Measurements from ENCODE around the gene SIN3A. TPM values are rescaled to one million over a fixed set of nuclear protein-coding genes. Genes with fewer than 3 reads are reported as not detected.

The SIN3A gene
- total and polyA plus RNA-seq, 2 of the 8 experiments (the other 6 are each of a cell fraction or from before 2014, with no cell fraction given): 69.5 to 109 TPM

DNA sequence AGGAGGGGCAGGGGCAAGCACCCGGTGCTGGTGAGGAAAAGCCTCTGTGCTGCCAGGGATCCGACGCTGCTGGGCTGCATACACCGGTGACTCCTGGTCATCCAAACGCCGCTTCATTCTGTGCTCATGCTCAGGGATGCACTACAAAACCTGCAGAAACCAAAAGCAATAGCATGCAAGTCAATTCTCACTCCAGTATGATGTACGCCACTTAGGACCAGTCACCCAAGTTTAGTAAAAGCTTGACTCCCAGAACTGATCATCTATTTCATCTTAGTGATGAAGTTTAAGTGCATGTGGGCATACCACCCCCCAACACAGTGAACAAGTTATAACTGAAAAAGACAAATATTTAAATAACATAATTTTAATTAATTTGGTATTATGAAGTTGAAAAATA lies 21.2 kb downstream of the SIN3A start:
- no peak overlapping the region for H3K23ac ChIP-seq (ENCODE audit: insufficient read length)
- no peak overlapping the region for H3K4me3 ChIP-seq (ENCODE audit: extremely low read depth in 1 of 4, insufficient read depth in 2 of 4, low read depth in 3 of 4, low read length in 4 of 4)
- H4K91ac ChIP-seq (replicated peaks; ENCODE audit: insufficient read length, low read length): no peak overlapping the region
- H3K9me3 ChIP-seq (ENCODE audit: insufficient read depth in 2 of 2, low read depth in 1 of 2, low read length in 1 of 2): no peaks in the 10 kb centered on the region
- ChIA-PET CTCF (ENCODE audit: partially characterized antibody) (no interaction called here), POLR2A (ENCODE audit: partially characterized antibody) (interaction anchor here (1.4 kb wide), 1 partner anchor 15 kb away, joined by 3 read pairs; no protein-coding TSS in a partner anchor)
- no peak overlapping the region for H2BK12ac ChIP-seq (ENCODE audit: low read depth, low read length)
- H3K27me3 ChIP-seq (replicated peaks in 1 of 4; ENCODE audit: control insufficient read depth in 3 of 4, extremely low read depth in 1 of 4, insufficient read depth in 3 of 4, low read length in 3 of 4): no peaks in the 10 kb centered on the region
- TF ChIP-seq HDAC6 (IDR thresholded peaks at IDR 0.05; ENCODE audit: low read depth, low read length) (no peak), MAFK (IDR thresholded peaks at IDR 0.05; ENCODE audit: low read depth, low read length) (no peak), RXRA (IDR thresholded peaks at IDR 0.05; ENCODE audit: insufficient read depth, low read depth, low read length) (no peak), BCL11A (IDR thresholded peaks at IDR 0.05; ENCODE audit: low read depth in 2 of 2, low read length in 2 of 2) (no peak), RAD21 (IDR thresholded peaks at IDR 0.05 in 1 of 2, conservative IDR thresholded peaks at IDR 0.05 in 1 of 2; ENCODE audit: low read depth in 2 of 2, low read length in 2 of 2) (no peak), CBX5 (IDR thresholded peaks at IDR 0.05; ENCODE audit: low read depth, low read length) (no peak), GTF2F1 (IDR thresholded peaks at IDR 0.05; ENCODE audit: borderline replicate concordance, low read depth, low read length) (no peak), EZH2 (IDR thresholded peaks at IDR 0.05; ENCODE audit: low read depth, low read length, severe bottlenecking) (no peak), TAF7 (optimal IDR thresholded peaks at IDR 0.05; ENCODE audit: borderline replicate concordance, low read depth, low read length) (no peak), ASH2L (IDR thresholded peaks at IDR 0.05; ENCODE audit: low read length) (no peak)
- no peaks in the 10 kb centered on the region for H3K4me1 ChIP-seq (replicated peaks in 1 of 4; ENCODE audit: control insufficient read depth in 3 of 4, insufficient read depth in 4 of 4, low read length in 3 of 4)
- peaks cover 17 to 35% (median 21%) of the 10 kb centered on the region in 4 experiments for H3K36me3 ChIP-seq (ENCODE audit: control insufficient read depth in 2 of 4, insufficient read depth in 4 of 4, low read length in 3 of 4)
- no peak overlapping the region for H3K14ac ChIP-seq (ENCODE audit: insufficient read length)
- H3K4me2 ChIP-seq (ENCODE audit: insufficient read depth in 1 of 2, low read depth in 2 of 2, low read length in 2 of 2): no peak overlapping the region
- FAIRE-seq: no peak
- peaks cover 2% of the 10 kb centered on the region; the same call in 1 of the 2 replicates for H3K79me1 ChIP-seq (ENCODE audit: low read depth, low read length)
- no peak overlapping the region for H4K5ac ChIP-seq (ENCODE audit: insufficient read length, low read depth, low read length)
- H4K20me1 ChIP-seq (replicated peaks in 1 of 2; ENCODE audit: control insufficient read depth in 1 of 2, insufficient read depth in 2 of 2, low read length in 2 of 2): peaks cover 3 to 8% of the 10 kb centered on the region in 2 experiments
- no peak overlapping the region for H3K18ac ChIP-seq (ENCODE audit: extremely low read depth, low read length)
- H2AK5ac ChIP-seq (ENCODE audit: low read depth, low read length): no peak overlapping the region
- H3K56ac ChIP-seq (replicated peaks; ENCODE audit: insufficient read length, low read depth, low read length): no peak overlapping the region
- H3K79me2 ChIP-seq (ENCODE audit: control insufficient read depth in 1 of 2, insufficient read depth in 2 of 2, low read length in 2 of 2): peaks cover 0 to 73% of the 10 kb centered on the region in 2 experiments; a peak in 2 of 4 replicates
- H2BK120ac ChIP-seq (replicated peaks; ENCODE audit: low read depth, low read length): no peak overlapping the region
- H2BK15ac ChIP-seq (ENCODE audit: low read length): no peak overlapping the region
- H3K27ac ChIP-seq (ENCODE audit: low read depth, low read length): no peak overlapping the region
- H3K4ac ChIP-seq (replicated peaks; ENCODE audit: insufficient read length, low read depth, low read length): no peak overlapping the region
- H3K23me2 ChIP-seq (ENCODE audit: low read depth, low read length): no peaks in the 10 kb centered on the region
- H2BK5ac ChIP-seq (ENCODE audit: low read depth, low read length): no peak overlapping the region
- no peak overlapping the region for H2AFZ ChIP-seq (ENCODE audit: low read length)
- no peak overlapping the region for H3K9ac ChIP-seq (replicated peaks in 1 of 4; ENCODE audit: extremely low read depth in 1 of 4, low read depth in 3 of 4, low read length in 3 of 4)
- 99% methylated on average over 7 of the region's 7 CpGs; no CpG with 5 or more reads in 1 of the 2 experiments for WGBS, 2 experiments (ENCODE audit: extremely low coverage in 1 of 2, insufficient coverage in 1 of 2, insufficient read length in 1 of 2, insufficient replicate concordance in 2 of 2, low coverage in 1 of 2, low lambda C conversion rate in 2 of 2, missing lambda C conversion rate in 1 of 2)
- no peak overlapping the region; the same call in 1 of the 2 replicates for H4K8ac ChIP-seq (ENCODE audit: extremely low read depth, insufficient read depth, low read length)
- DNase-seq (ENCODE audit: low read depth in 1 of 2, low spot score in 2 of 2): no peak
- H2BK20ac ChIP-seq (ENCODE audit: low read length): no peak overlapping the region

Data from H1 (cell line).